GM19395 (cell line): Measurements from ENCODE around the gene JSRP1.

Source experiments
- ATAC-seq: cut with Tn5 transposase; IDR thresholded peaks from one replicate; pipeline ENCODE4 v1.9.1; 2021; ENCODE audit warnings: mild to moderate bottlenecking, moderate library complexity; ENCODE audit not compliant: unreplicated experiment

The JSRP1 gene

DNA sequence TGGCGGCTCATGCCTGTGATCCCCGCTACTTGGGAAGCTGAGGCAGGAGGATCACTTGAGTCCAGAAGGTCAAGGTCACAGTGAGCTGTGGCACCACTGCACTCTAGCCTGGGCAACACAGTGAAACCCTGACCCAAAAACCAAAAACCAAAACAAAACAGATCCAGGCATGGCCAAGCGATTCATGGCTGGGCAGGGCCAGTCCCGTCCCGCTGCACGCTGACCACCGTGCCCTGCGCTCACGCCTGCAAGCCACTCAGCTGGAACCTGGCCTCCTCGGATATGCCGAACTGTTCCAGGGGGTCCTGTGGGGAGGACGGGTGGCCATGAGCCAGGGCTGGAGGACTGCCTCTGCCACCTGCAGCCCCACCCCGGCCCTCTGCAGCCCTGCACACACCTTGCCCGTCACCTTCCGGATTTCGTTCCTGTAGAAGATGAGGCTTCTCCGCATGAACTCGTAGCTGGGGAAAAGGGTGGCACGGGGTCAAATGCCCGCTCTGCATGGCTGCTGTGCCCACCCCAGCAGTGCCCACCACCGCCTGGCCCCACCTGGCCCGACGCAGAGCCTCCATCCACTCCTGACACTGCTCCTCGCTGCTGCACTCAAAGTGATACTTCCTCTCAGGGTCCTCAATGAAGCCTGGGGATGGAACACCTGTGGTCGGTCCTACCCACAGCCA, 22.5 kb downstream of the JSRP1 start:
- no peak for ATAC-seq

DNA sequence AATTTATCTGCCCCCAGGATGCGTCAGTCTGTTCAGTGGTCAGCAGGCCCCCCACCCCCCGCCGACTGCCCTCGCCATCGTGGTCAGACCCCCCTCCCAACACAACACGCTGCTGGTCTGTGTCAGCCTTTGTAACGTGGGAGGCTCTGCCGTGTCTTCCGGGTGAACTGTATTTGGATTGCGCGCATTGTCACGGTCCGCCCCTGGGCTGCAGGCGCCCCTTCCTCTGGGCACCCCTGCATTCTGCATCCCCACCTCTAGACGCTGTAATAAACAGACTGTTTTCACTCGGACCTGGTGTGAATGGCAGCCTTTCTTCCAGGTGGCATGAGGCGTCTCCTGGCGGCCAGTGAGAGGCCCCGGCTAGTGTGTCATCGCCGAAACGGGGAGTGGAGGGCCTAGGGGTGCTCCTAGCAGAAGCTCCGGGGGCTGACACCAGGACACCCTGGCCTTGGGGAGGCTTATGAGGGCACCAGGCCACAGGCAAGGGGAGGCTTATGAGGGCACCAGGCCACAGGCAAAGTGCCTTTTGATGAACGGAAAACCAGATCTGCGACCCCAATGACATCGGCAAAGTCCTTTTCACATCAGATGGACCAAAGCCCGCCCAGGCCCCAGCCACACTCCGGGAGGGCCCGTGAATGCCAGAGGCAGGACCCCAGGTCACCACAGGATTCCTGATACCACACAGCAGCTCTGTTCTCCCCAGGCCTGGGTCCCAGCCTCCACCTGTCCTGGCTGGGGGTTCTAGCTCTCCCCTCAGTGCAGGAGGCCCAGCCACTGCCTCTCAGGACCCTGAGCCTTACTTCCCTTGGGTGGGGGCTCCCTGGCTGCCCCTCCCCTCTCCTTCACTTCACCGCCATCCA, 23.7 kb downstream of the JSRP1 start:
- no peak for ATAC-seq

DNA sequence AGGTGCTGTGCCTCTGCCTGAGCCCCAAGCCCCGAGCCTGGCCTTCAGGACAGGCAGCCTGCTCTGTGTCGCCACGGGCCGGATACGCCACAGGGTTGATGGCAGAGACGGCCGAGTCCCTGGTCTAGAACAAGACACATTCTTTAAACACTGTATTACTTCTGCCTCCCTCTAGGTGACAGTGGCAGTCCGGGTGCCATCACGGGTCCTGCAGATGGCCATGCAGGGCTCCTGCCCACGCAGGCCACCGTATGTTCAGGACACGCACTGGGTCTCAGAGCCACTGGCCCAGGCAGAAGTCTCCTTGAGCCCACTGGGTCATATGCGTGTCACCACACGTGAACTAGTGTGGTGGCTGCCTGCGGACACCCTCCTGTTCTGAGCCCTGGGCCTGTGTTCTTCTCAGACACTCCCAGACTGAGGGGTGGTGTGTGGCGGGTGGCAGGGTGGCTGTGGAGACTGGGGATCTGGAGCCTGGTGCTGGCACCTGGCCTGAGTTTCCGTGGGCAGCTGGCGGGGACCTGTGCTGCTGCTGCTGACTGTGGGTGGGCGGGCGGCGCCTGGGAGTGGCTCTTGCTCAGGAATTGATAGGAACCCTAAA, 24.5 kb downstream of the JSRP1 start:
- no peak for ATAC-seq

DNA sequence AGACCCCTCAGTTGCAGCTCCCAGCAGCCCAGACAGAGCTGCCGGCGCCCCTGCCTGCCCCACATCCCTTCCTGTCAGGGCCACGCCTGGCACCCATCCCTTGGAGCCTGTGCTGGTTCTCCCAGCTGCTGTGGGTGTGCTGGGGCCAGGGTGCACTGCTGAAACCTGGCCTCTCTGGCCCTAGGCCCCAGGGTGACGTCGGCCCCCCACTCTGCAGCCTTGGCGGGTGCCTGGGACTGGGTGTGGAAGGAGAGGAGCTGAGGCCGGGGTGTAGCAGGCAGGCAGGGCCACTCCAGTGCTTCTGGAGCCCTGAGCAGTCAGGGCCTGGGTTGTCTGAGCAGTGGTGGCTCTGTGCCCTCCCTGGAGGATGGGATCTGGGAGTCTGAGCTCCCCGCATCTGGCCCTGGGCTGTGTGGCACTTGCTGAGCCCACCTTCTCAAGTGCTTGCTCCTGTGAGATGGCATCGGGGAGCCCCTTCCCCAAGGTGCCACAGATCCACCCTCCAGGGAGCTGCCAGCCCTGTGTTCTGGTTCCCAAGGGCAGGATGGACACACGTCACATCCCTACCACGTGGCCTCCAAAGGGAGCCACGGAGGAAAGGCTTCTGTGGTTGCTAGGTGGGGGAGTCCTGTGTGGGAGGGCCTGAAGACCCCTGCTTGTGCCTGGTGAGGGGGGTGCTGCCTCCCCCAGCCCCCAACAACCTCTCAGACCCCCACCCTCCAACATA, 25.2 kb downstream of the JSRP1 start:
- no peak for ATAC-seq

DNA sequence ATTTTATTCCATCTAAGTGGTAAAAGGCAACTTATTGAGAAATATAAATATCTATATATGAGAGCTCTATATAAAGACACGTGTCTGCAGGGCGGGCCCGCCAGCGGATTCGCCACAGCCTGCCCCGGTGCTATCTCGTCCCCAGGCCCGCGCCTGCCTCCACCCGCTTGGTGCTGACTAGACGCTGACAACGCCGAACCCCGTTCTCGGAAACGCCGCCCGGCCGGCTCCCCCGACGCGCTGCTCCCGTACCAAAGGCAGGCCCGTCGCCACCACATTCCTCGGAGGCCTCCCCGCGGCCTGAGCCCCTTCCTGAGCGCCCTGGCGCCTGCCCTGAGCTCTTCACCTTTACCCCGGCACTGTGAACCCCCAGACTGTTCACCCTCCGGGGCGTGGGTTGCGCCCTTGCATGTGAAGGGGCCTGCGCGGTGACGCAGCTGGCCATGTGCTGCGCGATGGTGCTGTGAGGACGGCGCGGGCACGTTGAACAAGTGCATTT, 26.1 kb downstream of the JSRP1 start:
- no peak for ATAC-seq

GRCh38 chr19:2229103-2230032, 26.8 kb downstream of the JSRP1 start:
- ATAC-seq, result no peak

GRCh38 chr19:2228157-2229030, 27.8 kb downstream of the JSRP1 start:
- no peak for ATAC-seq

- ATAC-seq, result no peak
Measured at GRCh38 chr19:2227415-2228156, 28.6 kb downstream of the JSRP1 start.

DNA sequence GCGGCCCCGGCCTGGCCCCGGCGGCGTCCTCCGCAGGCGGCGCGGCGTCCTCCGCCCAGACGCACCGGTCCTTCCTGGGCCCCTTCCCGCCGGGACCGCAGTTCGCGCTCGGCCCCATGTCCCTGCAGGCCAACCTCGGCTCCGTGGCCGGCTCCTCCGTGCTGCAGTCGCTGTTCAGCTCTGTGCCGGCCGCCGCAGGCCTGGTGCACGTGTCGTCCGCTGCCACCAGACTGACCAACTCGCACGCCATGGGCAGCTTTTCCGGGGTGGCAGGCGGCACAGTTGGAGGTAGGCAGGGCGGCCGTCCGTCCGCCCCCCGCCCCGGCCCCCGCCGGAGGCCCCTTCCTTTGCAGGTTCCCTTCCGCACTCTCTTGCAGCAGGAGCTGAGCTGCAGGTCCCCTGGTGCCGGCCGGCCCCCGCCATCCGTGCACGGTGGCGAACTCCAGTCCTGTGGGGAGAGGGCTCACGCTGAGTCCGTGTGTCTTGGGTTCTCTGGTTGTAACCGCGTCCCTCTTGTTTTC, 29.3 kb downstream of the JSRP1 start:
- ATAC-seq, result no peak

GRCh38 chr19:2226051-2226839, 30.0 kb downstream of the JSRP1 start:
- ATAC-seq, result no peak

DNA sequence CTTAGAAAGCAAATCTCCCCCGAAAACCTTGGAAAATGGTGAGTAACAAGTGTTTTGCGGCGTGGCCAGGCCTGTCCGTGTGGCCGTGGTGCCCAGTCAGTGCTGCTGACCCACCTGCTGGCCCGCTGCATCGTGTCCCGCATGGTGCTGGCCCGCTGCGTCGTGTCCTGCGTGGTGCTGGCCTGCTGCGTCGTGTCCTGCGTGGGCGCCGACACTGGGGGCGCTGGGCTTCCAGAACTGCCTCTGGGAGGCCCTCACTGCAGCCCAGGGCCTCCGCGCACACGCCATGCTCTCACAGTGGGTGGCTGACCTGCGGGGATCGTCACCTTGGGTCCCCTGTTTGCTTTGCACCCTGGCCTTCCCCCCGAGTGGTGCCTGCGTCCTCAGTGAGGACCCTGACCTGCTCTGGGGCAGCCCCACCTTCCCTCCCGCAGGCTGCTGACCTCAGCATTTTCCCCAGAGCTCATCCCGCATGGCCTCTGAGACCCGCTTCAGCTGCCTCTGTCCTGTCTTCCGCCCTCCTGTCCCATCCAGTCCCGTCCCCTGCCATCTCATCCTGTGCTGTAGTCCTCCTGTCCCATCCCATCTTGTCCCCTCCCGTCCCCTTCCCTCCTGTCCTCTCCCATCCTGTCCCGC, 30.7 kb downstream of the JSRP1 start:
- no peak for ATAC-seq

GRCh38 chr19:2224754-2225349, 31.4 kb downstream of the JSRP1 start:
- no peak for ATAC-seq

DNA sequence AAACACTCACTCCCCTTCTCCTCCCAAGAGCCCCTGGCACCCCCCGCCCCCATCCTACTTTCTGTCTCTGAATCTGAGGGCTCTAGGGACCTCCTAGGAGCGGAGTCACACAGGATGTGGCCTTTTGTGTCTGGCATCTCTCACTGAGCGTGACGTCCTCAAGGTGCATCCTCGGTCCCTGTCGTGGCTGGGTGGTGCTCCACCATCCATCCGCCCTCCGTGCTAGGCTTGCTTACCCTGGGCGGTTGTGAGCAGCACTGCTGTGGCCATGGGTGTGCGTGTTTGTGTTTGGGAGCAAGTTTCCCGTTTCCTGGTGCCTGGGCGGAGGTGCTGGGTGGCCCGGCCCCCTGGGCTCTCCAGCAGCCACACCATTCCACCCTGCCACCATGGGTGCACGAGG, 32.3 kb downstream of the JSRP1 start:
- no peak for ATAC-seq

DNA sequence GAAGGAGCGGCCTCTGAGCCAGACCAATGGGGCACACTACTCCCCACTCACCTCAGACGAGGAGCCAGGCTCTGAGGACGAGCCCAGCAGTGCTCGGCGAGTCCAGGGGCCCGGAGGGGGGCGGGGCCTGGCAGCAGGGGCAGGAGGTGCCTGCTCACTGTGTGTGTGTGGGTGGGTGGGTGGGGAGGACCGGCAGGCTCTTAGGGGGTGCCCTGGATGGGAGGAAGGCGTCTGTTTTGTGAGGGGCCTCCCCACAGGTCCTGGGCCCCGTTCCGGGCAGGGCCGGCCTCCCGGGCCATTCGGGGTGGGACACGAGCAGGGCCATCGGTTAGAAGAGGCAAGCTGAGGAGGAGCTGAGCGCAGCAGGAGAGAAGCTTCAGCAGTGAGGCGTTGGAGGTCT, 32.8 kb downstream of the JSRP1 start:
- ATAC-seq, result no peak

DNA sequence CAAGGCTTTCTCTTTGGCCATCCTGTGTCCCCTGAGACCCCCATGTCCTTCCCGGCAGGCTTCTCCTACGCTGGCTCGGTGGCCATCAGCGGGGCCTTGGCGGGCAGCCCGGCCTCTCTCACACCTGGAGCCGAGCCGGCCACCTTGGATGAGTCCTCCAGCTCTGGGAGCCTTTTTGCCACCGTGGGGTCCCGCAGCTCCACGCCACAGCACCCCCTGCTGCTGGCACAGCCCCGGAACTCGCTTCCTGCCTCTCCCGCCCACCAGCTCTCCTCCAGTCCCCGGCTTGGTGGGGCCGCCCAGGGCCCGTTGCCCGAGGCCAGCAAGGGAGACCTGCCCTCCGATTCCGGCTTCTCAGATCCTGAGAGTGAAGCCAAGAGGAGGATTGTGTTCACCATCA, 34.3 kb downstream of the JSRP1 start:
- ATAC-seq, result no peak

GRCh38 chr19:2221250-2221831, 34.9 kb downstream of the JSRP1 start:
- no peak for ATAC-seq
